ENCODE results near the gene ILF3.

ILF3 gene

DNA sequence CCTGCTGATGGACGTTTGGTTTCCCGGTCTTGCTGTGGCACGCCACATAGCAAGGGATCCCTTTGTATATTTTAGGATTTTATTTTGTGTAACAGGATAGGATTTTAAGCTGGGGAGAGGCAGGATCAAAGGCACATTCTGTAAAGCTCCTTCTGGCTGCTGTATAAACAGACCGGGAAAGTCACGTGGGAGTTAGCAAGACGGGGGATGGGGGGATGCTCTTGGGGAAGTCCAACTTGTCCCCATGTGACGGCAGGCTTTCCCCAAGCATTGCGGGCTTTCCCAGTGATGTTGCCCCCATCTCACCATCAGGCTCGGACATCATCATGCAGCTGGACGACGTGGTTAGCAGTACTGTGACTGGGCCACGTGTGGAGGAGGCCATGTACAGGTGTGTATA lies 52.8 kb downstream of the ILF3 start:
- no peak for DNase-seq

DNA sequence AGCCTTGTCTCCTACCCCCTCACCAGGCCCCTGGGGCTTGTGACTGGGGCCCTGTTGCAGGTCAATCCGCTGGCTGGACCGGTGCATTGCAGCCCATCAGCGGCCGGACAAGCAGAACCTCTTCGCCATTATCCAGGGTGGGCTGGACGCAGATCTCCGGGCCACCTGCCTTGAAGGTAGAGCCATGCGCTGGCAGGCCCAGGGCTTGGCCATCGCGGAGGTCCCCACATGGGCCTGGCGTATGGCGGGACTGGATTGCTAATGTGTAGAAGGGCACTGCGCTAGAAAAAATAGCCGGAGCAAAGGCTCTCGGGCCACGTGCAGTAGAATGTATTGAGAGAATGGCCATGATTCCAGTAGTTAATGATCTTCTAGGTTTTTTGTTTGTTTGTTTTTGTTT lies 53.3 kb downstream of the ILF3 start:
- no peak for DNase-seq

DNA sequence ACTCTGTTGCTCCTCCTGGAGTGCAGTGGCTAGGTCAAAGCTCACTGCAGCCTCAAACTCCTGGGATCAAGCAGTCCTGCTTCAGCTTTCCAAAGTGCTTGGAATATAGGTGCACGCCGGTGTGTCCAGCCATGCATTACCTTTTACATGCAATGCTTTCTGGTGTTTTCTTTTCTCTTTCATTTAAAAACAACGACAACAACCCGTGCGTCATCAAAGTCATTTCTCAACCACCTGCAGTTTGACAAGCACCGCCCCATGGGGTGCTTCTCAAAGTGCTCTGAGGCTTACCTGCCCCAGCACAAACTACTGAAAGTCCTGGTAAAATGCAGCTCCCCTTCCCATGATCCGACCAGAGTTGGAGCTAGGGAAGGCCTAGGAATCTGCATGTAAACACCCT lies 54.1 kb downstream of the ILF3 start:
- DNase-seq: no peak

GRCh38 chr19:10712045-10712444 lies 57.9 kb downstream of the ILF3 start:
- no peak for DNase-seq

DNA sequence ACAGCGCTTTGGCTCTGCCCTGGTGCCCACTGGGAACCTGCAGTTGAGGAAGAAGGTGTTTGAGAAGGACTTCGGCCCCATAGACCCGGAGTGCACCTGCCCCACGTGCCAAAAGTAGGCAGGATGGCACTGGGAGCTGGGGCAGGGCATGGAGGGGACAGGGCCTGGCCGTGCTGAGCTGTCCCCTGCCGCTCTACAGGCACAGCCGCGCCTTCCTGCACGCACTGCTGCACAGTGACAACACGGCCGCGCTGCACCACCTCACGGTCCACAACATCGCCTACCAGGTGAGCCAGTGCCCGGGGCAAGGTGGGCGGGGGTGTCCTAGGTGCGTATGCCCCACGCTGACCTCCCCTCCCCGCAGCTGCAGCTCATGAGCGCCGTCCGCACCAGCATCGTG lies 58.6 kb downstream of the ILF3 start:
- DNase-seq: peak; percentile 23

DNA sequence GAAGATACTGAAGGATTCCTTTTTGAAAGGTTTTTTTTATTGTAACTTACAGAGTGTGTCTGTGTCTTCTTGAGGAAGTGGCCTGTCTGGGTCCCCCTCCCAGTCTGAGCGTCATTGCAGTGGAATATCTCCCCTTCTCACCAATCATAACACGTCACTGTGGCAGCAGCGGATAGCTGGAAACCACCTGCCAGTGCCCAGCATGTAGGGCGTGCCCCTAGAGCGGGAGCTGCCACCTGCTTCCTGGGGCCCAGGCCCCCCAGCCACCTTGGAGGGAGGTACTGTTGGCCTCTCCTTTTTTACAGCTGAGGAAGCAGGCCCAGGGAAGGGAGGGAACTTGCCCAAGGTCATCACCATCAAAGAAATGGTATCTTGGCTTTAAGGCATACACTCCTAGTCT lies 59.2 kb downstream of the ILF3 start:
- DNase-seq: peak; percentile 75

GRCh38 chr19:10717054-10717355 lies 62.9 kb downstream of the ILF3 start:
- DNase-seq: no peak

DNA sequence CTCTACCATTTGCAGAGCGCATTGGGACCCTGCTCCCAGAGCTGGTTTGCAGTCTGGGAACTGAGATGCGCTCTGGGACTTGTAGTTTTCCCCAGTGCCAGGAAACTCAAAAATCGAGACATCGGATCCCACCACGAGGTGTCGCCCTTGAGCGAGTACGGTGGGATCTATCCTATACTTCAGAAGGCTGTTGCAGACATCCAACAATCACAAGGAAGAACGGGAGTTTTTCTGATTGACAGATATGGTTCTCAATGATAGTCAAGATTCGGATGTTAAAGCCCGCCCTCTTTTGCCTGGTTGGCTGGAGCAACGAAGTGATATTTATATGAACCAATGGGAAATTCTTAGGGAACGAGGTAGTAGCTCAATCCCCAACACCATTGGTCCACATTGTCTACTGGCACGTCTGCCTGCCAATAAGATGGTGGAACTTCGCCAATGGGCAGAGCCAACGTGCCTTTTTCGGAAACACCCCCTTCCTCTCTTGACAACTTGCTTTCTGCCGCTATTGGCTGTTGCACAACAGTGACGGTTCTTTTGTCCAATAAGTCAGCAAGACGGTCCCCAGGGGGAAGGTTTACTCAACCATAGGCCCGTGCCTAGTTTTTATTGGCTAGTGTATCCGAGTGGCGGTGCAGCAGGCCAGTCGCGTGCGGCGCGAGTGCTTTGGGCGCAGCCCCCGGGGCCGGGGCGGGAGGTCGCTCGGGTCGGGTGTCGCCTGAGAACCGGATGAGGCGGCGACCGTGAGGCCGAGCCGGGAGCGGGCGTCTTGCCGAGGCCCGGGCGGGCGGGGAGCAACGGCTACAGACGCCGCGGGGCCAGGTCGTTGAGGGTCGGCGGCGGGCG lies 63.4 kb downstream of the ILF3 start, which contains the start of gene DNM2:
DNM2 (plus strand) TSS at position 724 of the 849 bp plus-strand sequence. CDS start 164 bp downstream, outside the sequence.
- peak; percentile 100 for DNase-seq

GRCh38 chr19:10718205-10719196 lies 64.4 kb downstream of the ILF3 start:
- no peak for DNase-seq

GRCh38 chr19:10719466-10719961 lies 65.4 kb downstream of the ILF3 start:
- no peak for DNase-seq

- DNase-seq: no peak
These were observed 66.5 kb downstream of the ILF3 start for GRCh38 chr19:10720607-10721125.

GRCh38 chr19:10723591-10723990 lies 69.4 kb downstream of the ILF3 start:
- DNase-seq: no peak

GRCh38 chr19:10724573-10725071 lies 70.5 kb downstream of the ILF3 start:
- DNase-seq: no peak

- no peak for DNase-seq
These were observed 71.3 kb downstream of the ILF3 start for GRCh38 chr19:10725415-10725814.

GRCh38 chr19:10726268-10726667 lies 72.1 kb downstream of the ILF3 start:
- DNase-seq: no peak

DNA sequence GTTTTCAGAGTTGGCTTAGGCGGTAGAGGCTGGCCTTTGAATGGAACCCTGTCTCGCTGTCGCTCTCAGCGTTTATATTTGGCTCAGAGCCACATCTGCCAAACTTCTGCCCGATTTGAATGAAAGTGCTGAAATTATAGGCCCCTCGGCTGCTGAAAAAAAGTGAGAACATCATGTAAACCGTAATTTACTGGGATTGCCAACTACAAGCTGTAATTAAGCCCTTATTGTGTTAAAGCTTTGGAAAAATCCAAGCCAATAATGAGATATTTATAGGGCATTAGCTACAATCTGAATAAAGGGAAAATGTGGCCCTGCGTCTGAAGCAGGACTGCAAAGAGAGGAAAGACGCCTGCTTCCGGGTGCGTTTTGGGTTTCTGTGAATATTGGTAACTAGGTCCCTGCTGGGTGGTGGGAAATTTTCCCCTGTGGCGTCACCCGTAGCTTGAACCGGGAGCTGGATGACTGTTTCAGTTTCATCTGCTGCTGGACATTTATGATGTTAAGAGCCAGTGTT lies 73.6 kb downstream of the ILF3 start:
- no peak for DNase-seq

- DNase-seq: no peak
These were observed 75.3 kb downstream of the ILF3 start for GRCh38 chr19:10729411-10729810.

- DNase-seq: no peak
These were observed 76.8 kb downstream of the ILF3 start for GRCh38 chr19:10730932-10731331.

- no peak for DNase-seq
These were observed 81.6 kb downstream of the ILF3 start for GRCh38 chr19:10735741-10736140.

DNA sequence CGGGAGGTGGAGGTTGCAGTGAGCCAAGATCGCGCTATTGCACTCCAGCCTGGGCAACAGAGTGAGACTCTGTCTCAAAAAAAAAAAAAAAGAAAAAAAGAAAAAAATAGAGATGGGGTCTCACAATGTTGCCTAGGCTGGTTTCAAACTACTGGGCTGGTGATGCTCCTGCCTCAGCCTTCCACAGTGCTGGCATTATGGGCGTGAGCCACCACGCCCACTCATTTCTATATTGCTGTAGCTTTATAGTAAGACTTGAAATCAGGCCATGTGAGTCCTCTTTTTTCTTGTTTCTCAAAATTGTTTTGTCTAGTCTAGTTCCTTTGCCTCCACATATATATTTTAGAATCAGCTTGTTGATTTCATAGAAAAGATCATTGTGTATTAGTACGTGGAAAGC lies 82.0 kb downstream of the ILF3 start:
- DNase-seq: no peak

GRCh38 chr19:10736916-10737551 lies 82.9 kb downstream of the ILF3 start:
- no peak for DNase-seq

- DNase-seq: no peak
These were observed 83.6 kb downstream of the ILF3 start for GRCh38 chr19:10737722-10738121.

Data from NCI-H510A treated with DMSO at 0.1 percent for 48 hours (cell line).